HG02970 (cell line): ENCODE measurements around the gene LRRTM3.

Experiments
- ATAC-seq: cut with Tn5 transposase; IDR thresholded peaks from one replicate; pipeline ENCODE4 v1.9.1; 2021; ENCODE audit warnings: mild to moderate bottlenecking, moderate library complexity, moderate number of reproducible peaks; ENCODE audit not compliant: unreplicated experiment, low FRiP score

LRRTM3 gene

DNA sequence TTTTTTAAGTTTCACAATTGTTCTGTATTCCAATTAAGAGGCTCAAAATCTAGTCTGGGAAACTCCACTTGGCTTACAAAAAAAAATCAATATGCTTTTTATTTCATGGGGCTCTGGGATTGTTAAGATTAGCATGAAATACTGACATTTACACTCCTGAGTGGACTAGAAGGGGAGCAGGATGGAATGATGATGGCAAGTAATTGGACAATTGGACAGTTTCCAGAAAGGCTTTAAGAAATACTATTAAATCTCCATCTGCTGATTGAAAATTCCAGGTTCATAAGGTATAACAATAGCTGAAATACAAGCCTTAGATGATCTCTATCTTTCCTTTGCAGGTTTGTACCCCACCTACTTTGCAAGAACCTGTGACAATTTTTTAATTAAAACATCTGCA is 184.4 kb downstream of the LRRTM3 start:
- ATAC-seq: no peak

DNA sequence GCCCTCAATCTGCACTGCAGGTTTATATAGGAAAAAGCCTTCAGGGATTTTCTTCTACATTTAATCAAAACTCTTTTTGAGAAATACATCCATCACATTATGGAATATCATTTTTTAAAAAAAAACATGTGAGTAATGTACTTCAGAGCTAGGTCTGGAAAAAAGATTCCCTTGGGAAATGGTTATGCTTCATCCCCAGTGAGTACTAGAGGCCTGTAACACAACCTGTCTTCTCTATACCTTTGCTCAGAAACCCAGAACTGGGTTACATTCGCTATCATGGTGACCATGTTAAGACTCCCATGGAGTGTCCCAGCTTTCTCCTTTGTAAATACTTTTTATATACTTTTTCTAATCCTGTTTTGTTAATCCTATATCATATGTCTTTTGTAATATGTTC is 186.9 kb downstream of the LRRTM3 start:
- no peak for ATAC-seq

DNA sequence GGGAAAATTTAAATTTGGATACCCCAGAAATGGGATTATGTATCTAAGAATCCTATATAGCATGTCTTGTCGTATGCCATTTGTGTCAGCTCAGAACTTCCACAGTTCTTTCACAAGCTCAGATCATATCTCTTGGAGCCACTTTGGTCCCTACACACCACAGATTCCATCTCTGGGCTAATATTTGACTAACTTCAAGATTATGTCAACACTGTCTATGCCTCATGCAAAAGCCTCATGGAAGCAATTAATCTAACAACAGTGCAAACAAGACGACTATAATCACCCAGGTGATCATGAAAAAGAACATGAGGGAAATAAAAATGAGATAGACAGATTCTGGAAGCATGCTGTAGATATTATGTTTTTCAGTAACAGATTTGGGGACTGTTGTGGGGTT is 189.1 kb downstream of the LRRTM3 start:
- ATAC-seq: no peak

DNA sequence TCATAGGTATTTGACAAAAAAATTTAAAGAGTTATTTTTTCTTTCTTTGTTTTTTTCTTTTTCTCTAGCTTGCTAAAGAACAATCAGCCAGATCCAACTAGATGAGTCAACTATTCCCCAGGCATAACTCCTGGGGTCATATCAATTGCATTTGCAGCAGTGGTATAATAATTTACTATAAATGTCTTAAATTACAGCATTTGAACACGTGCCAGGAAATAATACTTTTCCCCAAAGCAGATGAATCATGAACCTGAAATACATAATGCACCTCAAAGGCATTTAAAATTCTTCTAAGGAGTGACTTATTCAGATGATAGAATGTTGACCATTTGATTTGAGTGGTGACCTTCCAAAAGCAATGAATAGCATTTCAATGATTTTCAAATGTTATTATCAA is 190.1 kb downstream of the LRRTM3 start:
- ATAC-seq: no peak

DNA sequence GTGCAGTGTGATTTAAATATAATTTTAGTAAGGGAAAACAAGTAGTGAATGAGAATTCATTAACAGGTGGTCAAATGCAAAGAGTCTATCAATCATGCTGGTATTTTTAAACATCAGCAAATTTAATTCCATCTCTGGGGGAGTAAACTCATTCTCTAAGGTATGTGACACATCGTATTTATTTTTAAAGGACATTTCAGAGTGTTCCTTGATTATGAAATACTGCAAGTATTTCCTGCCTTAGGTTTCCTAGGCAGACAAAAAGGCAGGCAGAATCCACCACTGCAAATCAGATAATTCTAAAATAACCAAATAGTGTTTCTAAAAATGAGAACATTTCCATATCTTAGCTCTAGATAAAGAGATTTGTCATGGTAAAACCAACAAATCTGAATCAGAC is 193.8 kb downstream of the LRRTM3 start:
- no peak for ATAC-seq

DNA sequence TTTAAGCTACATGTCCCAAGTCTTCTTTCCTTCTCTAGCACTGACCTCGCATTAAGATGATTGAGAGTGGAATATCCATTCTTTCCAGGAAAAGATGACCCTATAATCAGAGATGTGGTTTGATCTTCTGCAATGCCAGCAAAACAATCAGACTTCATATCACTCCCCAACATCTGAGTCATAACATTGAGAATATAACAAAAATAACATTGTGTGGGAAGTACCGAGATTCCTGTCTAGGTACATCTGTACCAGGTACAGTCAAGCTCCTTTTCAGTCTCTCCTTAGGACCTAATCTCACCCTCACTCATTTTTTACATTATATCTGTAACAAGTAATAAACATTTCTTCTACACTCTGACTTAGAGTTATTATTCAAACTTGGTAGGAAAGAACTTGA is 201.6 kb downstream of the LRRTM3 start:
- no peak for ATAC-seq

DNA sequence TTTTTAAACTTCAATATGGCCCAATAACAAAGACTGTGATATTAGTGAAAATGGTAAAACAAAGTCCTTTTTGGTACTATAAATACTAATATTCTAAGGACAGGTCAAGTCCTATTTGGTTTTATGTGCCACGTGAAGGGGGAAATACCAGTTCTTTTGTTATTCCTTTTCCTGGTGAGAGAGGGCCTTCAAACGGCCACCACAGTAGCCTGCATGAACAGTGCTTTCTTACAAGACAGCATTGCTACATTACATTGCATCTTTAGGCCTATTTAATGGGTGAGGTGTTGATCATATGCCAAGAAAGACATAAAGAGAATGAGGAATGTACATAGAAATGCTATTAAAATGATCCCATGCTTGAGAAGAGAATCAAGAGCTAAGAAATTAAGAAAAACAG is 214.8 kb downstream of the LRRTM3 start:
- no peak for ATAC-seq

DNA sequence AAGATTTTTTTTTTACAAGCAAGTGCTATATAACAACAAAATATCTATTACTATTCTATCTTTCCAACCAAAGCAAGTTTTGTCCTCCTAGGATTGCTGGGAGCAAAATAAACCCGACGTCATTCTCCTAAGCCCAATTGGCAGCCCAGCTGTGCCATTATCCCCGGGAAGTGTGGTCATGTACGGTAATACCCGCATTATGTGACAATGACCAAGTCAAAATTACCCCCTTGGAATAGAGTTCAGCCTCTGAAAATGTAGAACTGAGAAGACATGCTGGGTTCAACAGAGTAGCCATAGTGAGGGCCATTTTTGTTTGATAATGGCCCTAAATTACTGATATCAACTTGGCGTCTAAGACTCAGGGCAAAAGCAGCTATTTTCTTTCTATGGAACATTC is 215.5 kb downstream of the LRRTM3 start:
- no peak for ATAC-seq

DNA sequence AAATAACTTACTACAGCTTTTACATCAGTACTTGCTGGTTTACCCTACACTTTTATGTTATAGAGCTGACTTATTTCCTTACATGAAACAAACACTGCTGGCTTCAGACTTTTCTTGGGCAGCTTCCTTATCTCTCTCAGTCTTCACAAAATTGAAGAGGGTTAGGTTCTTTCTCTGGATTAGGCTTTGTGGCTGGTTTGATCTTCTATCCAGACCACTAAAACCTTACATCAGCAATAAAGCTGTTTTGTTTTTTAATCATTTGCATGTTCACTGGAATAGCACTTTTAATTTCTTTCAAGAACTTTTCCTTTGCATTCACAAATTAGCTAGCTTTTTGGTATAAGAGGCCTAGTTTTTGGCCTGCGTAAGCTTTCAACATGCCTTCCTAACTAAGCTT is 218.7 kb downstream of the LRRTM3 start:
- ATAC-seq: no peak
